SU-DHL-6 (cell line): ENCODE results near the gene VSIG8.

Experiments
- EZH2phosphoT487 ChIP-seq: fragments of 200-600 bp; sonication (generic), shearing (Covaris generic); conservative IDR thresholded peaks from 2 replicates; pipeline ENCODE4 v1.6.1; 2018; ENCODE audit warnings: mild to moderate bottlenecking, antibody characterized with exemption, low read length, moderate library complexity, mixed read lengths
- TF ChIP-seq, protein P1 (sequence below): fragments of 200-600 bp; sonication (generic); IDR thresholded peaks from one replicate; pipeline ENCODE4 v1.5.1; 2017; ENCODE audit warnings: antibody characterized with exemption, mild to moderate bottlenecking, low read length, moderate library complexity; ENCODE audit not compliant: insufficient read depth, poor library complexity, severe bottlenecking

GRCh38 chr1:159817276-159818041 lies 45.0 kb downstream of the VSIG8 start:
- TF ChIP-seq, protein P1, sequence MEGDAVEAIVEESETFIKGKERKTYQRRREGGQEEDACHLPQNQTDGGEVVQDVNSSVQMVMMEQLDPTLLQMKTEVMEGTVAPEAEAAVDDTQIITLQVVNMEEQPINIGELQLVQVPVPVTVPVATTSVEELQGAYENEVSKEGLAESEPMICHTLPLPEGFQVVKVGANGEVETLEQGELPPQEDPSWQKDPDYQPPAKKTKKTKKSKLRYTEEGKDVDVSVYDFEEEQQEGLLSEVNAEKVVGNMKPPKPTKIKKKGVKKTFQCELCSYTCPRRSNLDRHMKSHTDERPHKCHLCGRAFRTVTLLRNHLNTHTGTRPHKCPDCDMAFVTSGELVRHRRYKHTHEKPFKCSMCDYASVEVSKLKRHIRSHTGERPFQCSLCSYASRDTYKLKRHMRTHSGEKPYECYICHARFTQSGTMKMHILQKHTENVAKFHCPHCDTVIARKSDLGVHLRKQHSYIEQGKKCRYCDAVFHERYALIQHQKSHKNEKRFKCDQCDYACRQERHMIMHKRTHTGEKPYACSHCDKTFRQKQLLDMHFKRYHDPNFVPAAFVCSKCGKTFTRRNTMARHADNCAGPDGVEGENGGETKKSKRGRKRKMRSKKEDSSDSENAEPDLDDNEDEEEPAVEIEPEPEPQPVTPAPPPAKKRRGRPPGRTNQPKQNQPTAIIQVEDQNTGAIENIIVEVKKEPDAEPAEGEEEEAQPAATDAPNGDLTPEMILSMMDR: no peak
- no peak for TF ChIP-seq EZH2phosphoT487
